Neural cell (in vitro differentiated cells): ENCODE data around the gene GTPBP3. TPM values are rescaled to one million over a fixed set of nuclear protein-coding genes. Genes with fewer than 3 reads are reported as not detected.

Source experiments
- H2AFZ ChIP-seq: fragments of 200-600, 300-800 bp; sonication (generic), shearing (Covaris generic); 2 replicates; pipeline ENCODE4 v1.6.0; 2014; ENCODE audit warnings: low read depth, mild to moderate bottlenecking, antibody characterized with exemption, low read length, moderate library complexity
- H3F3A ChIP-seq: fragments of 200-600 bp; shearing (Covaris generic); 2 replicates; pipeline ENCODE4 v1.6.1; 2016; ENCODE audit warnings: mild to moderate bottlenecking, moderate library complexity, mixed read lengths, antibody characterized with exemption, low read length; ENCODE audit not compliant: insufficient read depth, poor library complexity, severe bottlenecking
- H3K27ac ChIP-seq: fragments of 200-600, 300-800 bp; sonication (generic), shearing (Covaris generic); 2 replicates; pipeline ENCODE4 v1.5.1; 2014; ENCODE audit warnings: mild to moderate bottlenecking, low read length, moderate library complexity
- H3K27me3 ChIP-seq: fragments of 300-800, 200-600 bp; sonication (generic), shearing (Covaris generic); 2 replicates; pipeline ENCODE4 v1.6.0; 2014; ENCODE audit warnings: mild to moderate bottlenecking, low read depth, low read length, moderate library complexity; ENCODE audit not compliant: insufficient read depth
- H3K36me3 ChIP-seq: fragments of 300-800, 200-600 bp; sonication (generic), shearing (Covaris generic); 2 replicates; pipeline ENCODE4 v1.5.1; 2014; ENCODE audit warnings: mild to moderate bottlenecking, antibody characterized with exemption, low read length, moderate library complexity; ENCODE audit not compliant: insufficient read depth
- H3K4me2 ChIP-seq: fragments of 300-800, 200-600 bp; sonication (generic), shearing (Covaris generic); 2 replicates; pipeline ENCODE4 v1.6.0; 2014; ENCODE audit warnings: mild to moderate bottlenecking, low read length
- H3K4me3 ChIP-seq: fragments of 300-800, 200-600 bp; sonication (generic), shearing (Covaris generic); 2 replicates; pipeline ENCODE4 v1.5.1; 2014; ENCODE audit warnings: mild to moderate bottlenecking, low read length, moderate library complexity
- H3K79me2 ChIP-seq: fragments of 200-600 bp; shearing (Covaris generic); replicated peaks from 2 replicates; pipeline ENCODE4 v1.6.0; 2014; ENCODE audit warnings: mild to moderate bottlenecking, low read length, moderate library complexity; ENCODE audit not compliant: insufficient read depth
- H3K9ac ChIP-seq: fragments of 300-800, 200-600 bp; sonication (generic), shearing (Covaris generic); 2 replicates; pipeline ENCODE4 v1.6.1; 2016; ENCODE audit warnings: mild to moderate bottlenecking, low read length, mixed read lengths
- H3K9me2 ChIP-seq: fragments of 200-600 bp; shearing (Covaris generic); 2 replicates; pipeline ENCODE4 v1.6.1; 2016; ENCODE audit warnings: mild to moderate bottlenecking, low read length, mixed read lengths; ENCODE audit not compliant: insufficient read depth
- H3K9me3 ChIP-seq: fragments of 200-600, 300-800 bp; sonication (generic), shearing (Covaris generic); 2 replicates; pipeline ENCODE4 v1.6.1; 2016; ENCODE audit warnings: mild to moderate bottlenecking, mixed run types, low read length, moderate library complexity, mixed read lengths
- H4K20me1 ChIP-seq: fragments of 200-600 bp; shearing (Covaris generic); 2 replicates; pipeline ENCODE4 v1.6.1; 2016; ENCODE audit warnings: mild to moderate bottlenecking, mixed run types; ENCODE audit not compliant: insufficient read depth
- CTCF ChIP-seq: fragments of 450-650 bp; IDR thresholded peaks from 2 replicates; pipeline ENCODE4 v1.5.1; 2014; ENCODE audit warnings: antibody characterized with exemption, mild to moderate bottlenecking, moderate library complexity; ENCODE audit not compliant: poor library complexity, severe bottlenecking
- EP300 ChIP-seq: fragments of 450-650 bp; conservative IDR thresholded peaks from 2 replicates; pipeline ENCODE4 v1.6.1; 2014; ENCODE audit warnings: antibody characterized with exemption, mild to moderate bottlenecking, moderate library complexity; ENCODE audit not compliant: poor library complexity, severe bottlenecking
- EZH2 ChIP-seq: fragments of 200-600, 300-800 bp; shearing (Covaris generic), sonication (generic); IDR thresholded peaks from 2 replicates; pipeline ENCODE4 v1.6.1; 2014; ENCODE audit warnings: antibody characterized with exemption, low read length, borderline replicate concordance, mild to moderate bottlenecking; ENCODE audit not compliant: insufficient read depth, poor library complexity, severe bottlenecking
- MXI1 ChIP-seq: fragments of 450-650 bp; conservative IDR thresholded peaks from 2 replicates; pipeline ENCODE4 v1.6.1; 2014; ENCODE audit warnings: antibody characterized with exemption, mild to moderate bottlenecking; ENCODE audit not compliant: poor library complexity, severe bottlenecking
- POLR2AphosphoS5 ChIP-seq: IDR thresholded peaks from 2 replicates; pipeline ENCODE4 v1.6.1; 2012
- RAD21 ChIP-seq: fragments of 450-650 bp; conservative IDR thresholded peaks from 2 replicates; pipeline ENCODE4 v1.6.1; 2014; ENCODE audit warnings: antibody characterized with exemption, mild to moderate bottlenecking, moderate library complexity
- SMC3 ChIP-seq: fragments of 450-650 bp; conservative IDR thresholded peaks from 2 replicates; pipeline ENCODE4 v1.6.1; 2014; ENCODE audit warnings: antibody characterized with exemption, mild to moderate bottlenecking, moderate library complexity; ENCODE audit not compliant: poor library complexity
- TAF1 ChIP-seq: IDR thresholded peaks from 2 replicates; pipeline ENCODE4 v1.6.1; 2012; ENCODE audit warnings: low read depth
- polyA plus RNA-seq: library from polyadenylated mRNA; depleted of rRNA; stranded (reverse); fragments of >200 nt; gene quantifications from 2 replicates; pipeline ENCODE4 v1.2.3, GENCODE V29; 2014
- TF ChIP-seq, protein P1 (sequence below): IDR thresholded peaks from 2 replicates; pipeline ENCODE4 v1.6.1; 2012; ENCODE audit warnings: borderline replicate concordance

The GTPBP3 gene
- polyA plus RNA-seq, 1 donor from 2014 or later, result 25.6 TPM

DNA sequence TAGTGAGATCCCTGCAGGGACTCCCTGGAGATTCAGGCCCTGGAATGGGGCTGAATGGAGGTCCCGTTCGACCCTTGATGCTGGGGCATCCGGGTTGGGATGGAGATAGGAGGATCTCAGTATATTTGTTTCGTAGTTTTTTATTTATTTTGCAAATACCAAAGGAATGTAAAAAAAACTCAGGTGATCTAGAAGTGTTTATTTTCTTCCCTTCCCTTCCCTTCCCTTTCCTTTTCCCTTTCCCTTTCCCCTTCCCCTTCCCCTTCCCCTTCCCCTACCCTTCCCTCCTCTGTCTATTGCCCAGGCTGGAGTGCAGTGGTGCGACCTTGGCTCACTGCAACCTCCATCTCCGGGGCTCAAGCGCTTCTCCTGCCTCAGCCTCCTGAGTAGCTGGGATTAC is 4.5 kb downstream of the GTPBP3 start:
- Histone ChIP-seq H3K4me2 (no peak overlapping the region), H3K9ac (no peak overlapping the region)
- TF ChIP-seq SMC3, result no peak
- no peak for TF ChIP-seq RAD21
- no peak for TF ChIP-seq EZH2
- TF ChIP-seq, protein P1, sequence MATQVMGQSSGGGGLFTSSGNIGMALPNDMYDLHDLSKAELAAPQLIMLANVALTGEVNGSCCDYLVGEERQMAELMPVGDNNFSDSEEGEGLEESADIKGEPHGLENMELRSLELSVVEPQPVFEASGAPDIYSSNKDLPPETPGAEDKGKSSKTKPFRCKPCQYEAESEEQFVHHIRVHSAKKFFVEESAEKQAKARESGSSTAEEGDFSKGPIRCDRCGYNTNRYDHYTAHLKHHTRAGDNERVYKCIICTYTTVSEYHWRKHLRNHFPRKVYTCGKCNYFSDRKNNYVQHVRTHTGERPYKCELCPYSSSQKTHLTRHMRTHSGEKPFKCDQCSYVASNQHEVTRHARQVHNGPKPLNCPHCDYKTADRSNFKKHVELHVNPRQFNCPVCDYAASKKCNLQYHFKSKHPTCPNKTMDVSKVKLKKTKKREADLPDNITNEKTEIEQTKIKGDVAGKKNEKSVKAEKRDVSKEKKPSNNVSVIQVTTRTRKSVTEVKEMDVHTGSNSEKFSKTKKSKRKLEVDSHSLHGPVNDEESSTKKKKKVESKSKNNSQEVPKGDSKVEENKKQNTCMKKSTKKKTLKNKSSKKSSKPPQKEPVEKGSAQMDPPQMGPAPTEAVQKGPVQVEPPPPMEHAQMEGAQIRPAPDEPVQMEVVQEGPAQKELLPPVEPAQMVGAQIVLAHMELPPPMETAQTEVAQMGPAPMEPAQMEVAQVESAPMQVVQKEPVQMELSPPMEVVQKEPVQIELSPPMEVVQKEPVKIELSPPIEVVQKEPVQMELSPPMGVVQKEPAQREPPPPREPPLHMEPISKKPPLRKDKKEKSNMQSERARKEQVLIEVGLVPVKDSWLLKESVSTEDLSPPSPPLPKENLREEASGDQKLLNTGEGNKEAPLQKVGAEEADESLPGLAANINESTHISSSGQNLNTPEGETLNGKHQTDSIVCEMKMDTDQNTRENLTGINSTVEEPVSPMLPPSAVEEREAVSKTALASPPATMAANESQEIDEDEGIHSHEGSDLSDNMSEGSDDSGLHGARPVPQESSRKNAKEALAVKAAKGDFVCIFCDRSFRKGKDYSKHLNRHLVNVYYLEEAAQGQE, result no peak
- TF ChIP-seq CTCF, result no peak
- no peak for TF ChIP-seq MXI1
- TF ChIP-seq TAF1, result no peak
- no peak for TF ChIP-seq POLR2AphosphoS5
- no peak for TF ChIP-seq EP300

DNA sequence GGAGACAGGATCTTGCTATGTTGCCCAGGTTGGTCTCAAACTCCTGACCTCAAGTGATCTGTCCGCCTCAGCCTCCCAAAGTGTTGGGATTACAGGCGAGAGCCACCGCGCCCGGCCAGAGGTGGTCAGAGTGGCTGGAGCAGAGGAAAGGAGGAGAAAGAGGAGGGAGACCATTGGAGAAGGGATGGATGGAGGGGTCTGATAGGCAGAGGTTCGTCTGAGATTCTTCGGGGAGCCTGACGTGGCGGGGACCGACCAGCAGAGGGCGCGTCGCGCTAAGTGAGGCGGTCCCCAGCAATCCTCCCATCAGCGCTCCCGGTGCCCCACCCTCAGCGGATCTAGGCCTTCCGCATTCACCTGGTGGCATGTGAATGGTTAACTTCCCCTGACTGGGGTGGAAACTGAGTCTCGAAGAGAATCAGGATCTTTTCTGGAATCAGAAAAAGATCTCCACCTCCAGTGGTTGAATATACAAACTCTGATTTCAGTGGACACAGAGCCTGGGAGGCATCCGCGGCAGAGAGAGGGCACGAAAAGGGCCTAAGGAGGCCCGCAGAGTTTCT is 8.8 kb downstream of the GTPBP3 start:
- no peak overlapping the region for H3K27ac ChIP-seq
- H3K27me3 ChIP-seq, result no peaks in the 10 kb centered on the region
- H2AFZ ChIP-seq, result no peak overlapping the region
- no peaks in the 10 kb centered on the region for H3K36me3 ChIP-seq
- H3K79me2 ChIP-seq, result no peaks in the 10 kb centered on the region
- no peaks in the 10 kb centered on the region for H3K9me3 ChIP-seq
- no peak overlapping the region for H3K4me3 ChIP-seq
- no peaks in the 10 kb centered on the region for H4K20me1 ChIP-seq
- no peak overlapping the region for H3K9ac ChIP-seq
- no peaks in the 10 kb centered on the region for H3F3A ChIP-seq
- no peak overlapping the region for H3K4me2 ChIP-seq
- TF ChIP-seq CTCF (peak; percentile 86), RAD21 (peak; percentile 74), SMC3 (peak; percentile 85), MXI1 (no peak)
- H3K9me2 ChIP-seq, result no peaks in the 10 kb centered on the region

More for the DNA sequence above, 4.5 kb downstream of the GTPBP3 start:
- Histone ChIP-seq H3K9me2 (no peaks in the 10 kb centered on the region), H3K27me3 (no peaks in the 10 kb centered on the region), H3K4me3 (no peak overlapping the region), H3K9me3 (no peaks in the 10 kb centered on the region), H3K27ac (no peak overlapping the region), H3F3A (no peaks in the 10 kb centered on the region), H2AFZ (no peak overlapping the region), H4K20me1 (no peaks in the 10 kb centered on the region), H3K79me2 (no peaks in the 10 kb centered on the region), H3K36me3 (no peaks in the 10 kb centered on the region)
